GM12892 (cell line): ENCODE results near the gene IRAG1.

Experiments
- POLR2A ChIP-seq: IDR thresholded peaks from 2 replicates; pipeline ENCODE4 v1.6.1; 2011; ENCODE audit warnings: low read depth, low read length, control low read depth
- TAF1 ChIP-seq: IDR thresholded peaks from 2 replicates; pipeline ENCODE4 v1.6.1; 2011; ENCODE audit warnings: low read depth, mild to moderate bottlenecking, control low read depth, low read length, borderline replicate concordance

- no peak for TF ChIP-seq TAF1
- no peak for TF ChIP-seq POLR2A
These were observed 28.8 kb upstream of the IRAG1 start for GRCh38 chr11:10722307-10722706.
